PC-3 (cell line): ENCODE measurements around the gene NMUR1. TPM values are rescaled to one million over a fixed set of nuclear protein-coding genes. Genes with fewer than 3 reads are reported as not detected.

Source experiments
- ATAC-seq: fragments of 200-7000 bp; cut with Tn5 transposase; 2 replicates; pipeline ENCODE4 v1.9.1; 2020; ENCODE audit warnings: mild to moderate bottlenecking, moderate library complexity
- BruUV-seq: library from RNA; stranded (reverse); fragments of 400-500 nt; replicated peaks from 2 replicates; lab custom pipeline; 2021; lab: Mats Ljungman, UMichigan
- CTCF ChIA-PET: fragments of 300-600 bp; sonication (Branson Sonifier 250); formaldehyde crosslinking; loops from one replicate; lab custom pipeline; 2022; ENCODE audit warnings: antibody characterized with exemption; lab: Charles Lee
- POLR2A ChIA-PET: fragments of 300-600 bp; sonication (Branson Sonifier 250); formaldehyde crosslinking; loops from one replicate; lab custom pipeline; 2022; ENCODE audit warnings: antibody characterized with exemption; ENCODE audit not compliant: unreplicated experiment; lab: Charles Lee
- DNase-seq: peaks from one replicate; pipeline ENCODE4 v3.0.0-alpha.2; 2015
- H2AFZ ChIP-seq: fragments of 300-600 bp; sonication (generic); 2 replicates; pipeline ENCODE4 v1.6.0; 2016; ENCODE audit warnings: antibody characterized with exemption, low read length
- H3F3A ChIP-seq: fragments of 300-600 bp; sonication (generic); one replicate; pipeline ENCODE4 v1.6.0; 2017; ENCODE audit warnings: antibody characterized with exemption, low read length, control low read depth, mild to moderate bottlenecking; ENCODE audit not compliant: unreplicated experiment
- H3K27ac ChIP-seq: fragments of 300-600 bp; sonication (generic); 2 replicates; pipeline ENCODE4 v1.5.1; 2016; ENCODE audit warnings: mild to moderate bottlenecking, low read length
- H3K27me3 ChIP-seq: fragments of 300-600 bp; sonication (generic); 2 replicates; pipeline ENCODE4 v1.6.1; 2016; ENCODE audit warnings: low read length, mixed read lengths
- H3K36me3 ChIP-seq: fragments of 300-600 bp; sonication (generic); 2 replicates; pipeline ENCODE4 v1.6.1; 2016; ENCODE audit warnings: low read depth, mixed run types, low read length, mixed read lengths
- H3K4me1 ChIP-seq: fragments of 300-600 bp; sonication (generic); 2 replicates; pipeline ENCODE4 v1.5.1; 2016; ENCODE audit warnings: low read length; ENCODE audit not compliant: insufficient read depth
- H3K4me2 ChIP-seq: fragments of 300-600 bp; sonication (generic); 2 replicates; pipeline ENCODE4 v1.6.0; 2016; ENCODE audit warnings: low read length
- H3K4me3 ChIP-seq: fragments of 300-600 bp; sonication (generic); 2 replicates; pipeline ENCODE4 v1.5.1; 2016; ENCODE audit warnings: mild to moderate bottlenecking, low read length, mixed read lengths
- H3K79me2 ChIP-seq: fragments of 300-600 bp; sonication (generic); 2 replicates; pipeline ENCODE4 v1.6.1; 2017; ENCODE audit warnings: low read length, mixed read lengths
- H3K9ac ChIP-seq: fragments of 300-600 bp; sonication (generic); 2 replicates; pipeline ENCODE4 v1.6.0; 2016; ENCODE audit warnings: mild to moderate bottlenecking, low read length
- H3K9me2 ChIP-seq: fragments of 300-600 bp; sonication (generic); replicated peaks from 2 replicates; pipeline ENCODE4 v1.6.1; 2016; ENCODE audit warnings: mixed run types, low read length, mixed read lengths
- H3K9me3 ChIP-seq: fragments of 300-600 bp; sonication (generic); 2 replicates; pipeline ENCODE4 v1.6.1; 2016; ENCODE audit warnings: low read length, mixed read lengths
- H4K20me1 ChIP-seq: fragments of 300-600 bp; sonication (generic); 2 replicates; pipeline ENCODE4 v1.6.1; 2016; ENCODE audit warnings: low read length, mixed read lengths
- CTCF ChIP-seq: fragments of 300-600 bp; sonication (generic); conservative IDR thresholded peaks from 2 replicates; pipeline ENCODE4 v1.5.1; 2017; ENCODE audit warnings: antibody characterized with exemption, low read depth, mild to moderate bottlenecking, low read length
- EZH2 ChIP-seq: fragments of 300-600 bp; sonication (generic); IDR thresholded peaks from one replicate; pipeline ENCODE4 v1.6.1; 2017; ENCODE audit warnings: antibody characterized with exemption, mild to moderate bottlenecking, low read length; ENCODE audit not compliant: unreplicated experiment
- EZH2phosphoT487 ChIP-seq: fragments of 300-600 bp; sonication (generic); IDR thresholded peaks from 2 replicates; pipeline ENCODE4 v1.6.1; 2018; ENCODE audit warnings: mild to moderate bottlenecking, antibody characterized with exemption, low read length, borderline replicate concordance
- intact Hi-C: fragments of 100-400 bp; cut with micrococcal nuclease; formaldehyde crosslinking; loops from 2 replicates; pipeline ENCODE4 v1.9.0; 2023
- total RNA-seq: library from RNA; depleted of rRNA; stranded (reverse); fragments of >200 nt; gene quantifications from 2 replicates; pipeline ENCODE4 v1.2.3, GENCODE V29; 2014

Gene NMUR1
- total RNA-seq, 1 experiment from 2014 or later: not detected

DNA sequence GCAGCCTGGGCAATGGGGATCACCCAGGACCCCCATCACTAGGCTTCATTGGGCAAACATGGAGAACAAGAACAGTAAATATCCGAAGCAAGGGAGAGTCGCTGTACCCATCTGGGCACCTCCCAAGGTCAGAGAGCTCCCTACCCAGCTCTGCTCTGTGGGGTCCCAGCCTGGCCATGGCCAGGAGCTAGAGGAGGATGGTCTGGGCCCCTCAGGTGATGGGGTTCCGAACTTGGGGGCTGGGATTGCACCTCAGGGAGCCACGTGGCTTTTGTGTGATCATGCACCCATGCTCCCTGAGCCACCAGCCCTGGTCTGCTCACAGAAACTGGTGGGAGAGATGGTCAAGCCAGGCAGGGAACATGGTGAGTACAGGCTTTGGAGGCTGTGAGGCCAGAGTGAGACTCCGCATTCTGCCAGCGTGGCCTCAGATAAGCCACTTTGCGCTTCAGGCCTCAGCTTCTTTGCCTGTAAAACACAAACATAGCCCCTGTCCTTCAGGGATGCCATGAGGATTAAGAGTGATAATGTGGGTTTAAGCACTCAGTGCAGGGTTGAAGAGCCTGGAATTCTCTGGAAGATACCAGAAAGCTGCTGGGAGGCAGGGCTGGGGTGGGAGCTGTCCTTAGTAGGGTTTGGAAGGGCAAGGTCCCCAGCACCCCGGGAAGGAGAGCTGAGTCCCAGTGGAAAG lies 3.0 kb upstream of the NMUR1 start:
- Histone ChIP-seq H3K4me2 (no peak overlapping the region), H3F3A (no peaks in the 10 kb centered on the region), H3K9ac (no peak overlapping the region), H3K4me3 (no peak overlapping the region), H4K20me1 (no peaks in the 10 kb centered on the region), H3K9me2 (no peaks in the 10 kb centered on the region), H3K27me3 (peaks cover 10% of the 10 kb centered on the region), H3K9me3 (no peaks in the 10 kb centered on the region), H3K4me1 (no peaks in the 10 kb centered on the region), H3K79me2 (no peaks in the 10 kb centered on the region), H2AFZ (no peak overlapping the region), H3K36me3 (no peaks in the 10 kb centered on the region), H3K27ac (no peak overlapping the region)
- intact Hi-C loops: no loop called here
- POLR2A ChIA-PET: no interaction called here
- DNase-seq (no peak), ATAC-seq (no peak)
- CTCF ChIA-PET: no interaction called here
- no peak for TF ChIP-seq EZH2phosphoT487
- no TSS peak for BruUV-seq

GRCh38 chr2:231532756-231533035 lies 2.5 kb upstream of the NMUR1 start:
- DNase-seq (no peak), ATAC-seq (no peak)
- Histone ChIP-seq H3K36me3 (no peaks in the 10 kb centered on the region), H3K9me2 (no peaks in the 10 kb centered on the region), H3K9ac (no peak overlapping the region), H3F3A (no peaks in the 10 kb centered on the region), H3K4me3 (no peak overlapping the region), H3K4me1 (no peaks in the 10 kb centered on the region), H3K27ac (no peak overlapping the region), H2AFZ (no peak overlapping the region), H4K20me1 (no peaks in the 10 kb centered on the region), H3K4me2 (no peak overlapping the region), H3K9me3 (no peaks in the 10 kb centered on the region), H3K79me2 (no peaks in the 10 kb centered on the region), H3K27me3 (peaks cover 10% of the 10 kb centered on the region)
- CTCF ChIA-PET: no interaction called here
- intact Hi-C loops: no loop called here
- BruUV-seq: no TSS peak
- TF ChIP-seq CTCF (no peak), EZH2 (no peak), EZH2phosphoT487 (no peak)
- POLR2A ChIA-PET: no interaction called here

DNA sequence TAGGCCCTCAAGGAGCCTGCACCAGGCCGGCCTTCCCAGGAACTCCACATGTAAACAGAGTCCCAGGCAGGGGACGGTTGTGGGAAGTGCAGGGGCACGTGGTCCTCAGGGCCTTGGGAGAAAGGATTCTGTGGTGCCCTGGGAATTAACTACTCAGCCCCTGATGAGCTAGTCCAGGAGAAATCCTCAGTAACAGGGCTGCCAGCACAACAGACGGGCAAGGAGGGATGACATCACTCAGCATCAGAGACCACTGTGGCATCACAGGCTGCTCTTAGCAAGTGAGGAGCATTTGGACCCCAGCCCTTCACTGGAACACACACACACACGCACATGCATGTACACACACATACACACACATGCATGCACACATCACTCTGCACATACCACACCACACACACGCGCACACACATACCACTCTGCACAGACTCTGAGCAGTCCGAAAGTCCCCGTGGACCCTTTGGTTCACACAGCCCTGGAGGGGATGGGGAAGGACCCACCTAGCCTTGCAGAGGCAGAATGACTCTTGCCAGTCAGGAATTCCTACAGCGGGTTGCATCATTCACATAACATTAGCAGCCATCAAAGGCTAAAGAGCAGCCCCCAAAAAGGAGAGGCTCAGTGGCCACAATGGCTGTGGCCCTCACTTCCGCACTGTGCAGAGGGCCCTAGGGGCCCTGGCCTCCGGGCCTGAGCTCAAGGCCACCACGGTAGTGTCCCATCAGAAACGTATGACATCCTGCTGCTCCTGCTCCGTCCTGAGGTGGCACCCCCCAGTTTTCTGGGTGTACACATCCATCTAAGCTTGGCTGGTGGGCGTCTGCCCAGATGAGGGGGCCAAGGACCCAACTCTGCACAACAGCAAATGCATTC lies 1.9 kb upstream of the NMUR1 start:
- H3K27ac ChIP-seq: no peak overlapping the region
- POLR2A ChIA-PET: no interaction called here
- no peaks in the 10 kb centered on the region for H3K9me2 ChIP-seq
- no peaks in the 10 kb centered on the region for H3K4me1 ChIP-seq
- CTCF ChIA-PET: no interaction called here
- no TSS peak for BruUV-seq
- no peak overlapping the region for H2AFZ ChIP-seq
- H3F3A ChIP-seq: no peaks in the 10 kb centered on the region
- no peaks in the 10 kb centered on the region for H3K36me3 ChIP-seq
- no peaks in the 10 kb centered on the region for H4K20me1 ChIP-seq
- intact Hi-C loops: no loop called here
- H3K79me2 ChIP-seq: no peaks in the 10 kb centered on the region
- no peak for ATAC-seq
- DNase-seq: no peak
- H3K27me3 ChIP-seq: peaks cover 10% of the 10 kb centered on the region
- TF ChIP-seq EZH2phosphoT487: no peak
- no peak for TF ChIP-seq CTCF
- TF ChIP-seq EZH2: no peak
- no peak overlapping the region for H3K4me2 ChIP-seq
- H3K4me3 ChIP-seq: no peak overlapping the region
- no peak overlapping the region for H3K9ac ChIP-seq
- H3K9me3 ChIP-seq: no peaks in the 10 kb centered on the region
